SH-SY5Y (cell line): ENCODE results near the gene TXNDC2.

Source experiments
- GATA2 ChIP-seq: IDR thresholded peaks from 2 replicates; pipeline ENCODE4 v1.6.1; 2011; ENCODE audit warnings: mild to moderate bottlenecking, low read depth, low read length
- GATA3 ChIP-seq: IDR thresholded peaks from 2 replicates; pipeline ENCODE4 v1.6.1; 2011; ENCODE audit warnings: low read depth, mild to moderate bottlenecking, low read length, moderate library complexity

DNA sequence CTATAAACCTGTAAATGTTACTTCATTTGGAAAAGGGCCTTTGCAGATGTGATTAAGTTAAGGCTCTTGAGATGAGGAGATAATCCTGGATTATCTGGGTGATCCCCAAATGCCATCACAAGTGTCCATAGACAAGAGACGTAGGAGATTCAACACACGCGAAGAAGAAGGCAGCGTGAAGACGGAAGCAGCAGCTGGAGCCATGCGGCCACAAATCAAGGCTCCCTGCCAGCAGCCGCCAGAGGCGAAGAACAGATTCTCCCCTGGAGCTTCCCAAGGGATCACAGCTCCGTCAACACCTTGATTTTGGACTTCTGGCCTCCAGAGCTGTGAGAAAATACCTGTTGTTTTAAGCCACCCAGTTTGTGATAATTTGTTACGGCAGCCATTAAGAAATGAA, 17.1 kb downstream of the TXNDC2 start:
- no peak for TF ChIP-seq GATA2
- no peak for TF ChIP-seq GATA3
